ENCODE measurements around the gene SLC35C1.
"Not testable (repeated sequence)": the region's sequence is repeated elsewhere in the genome, so short reads cannot be mapped to it uniquely, and the experiment has no call there.

Gene SLC35C1

GRCh38 chr11:45788887-45789286, 16.1 kb upstream of the SLC35C1 start:
- DNase-seq (ENCODE audit: low read depth) = no peak

GRCh38 chr11:45791524-45791923, 13.4 kb upstream of the SLC35C1 start:
- DNase-seq (ENCODE audit: low read depth) = no peak

- DNase-seq (ENCODE audit: low read depth) = no peak
Measured at GRCh38 chr11:45794169-45794568, 10.8 kb upstream of the SLC35C1 start.

- DNase-seq (ENCODE audit: low read depth) = no peak
Measured at GRCh38 chr11:45795379-45795778, 9.6 kb upstream of the SLC35C1 start.

- DNase-seq (ENCODE audit: low read depth) = no peak
Measured at GRCh38 chr11:45796461-45796861, 8.5 kb upstream of the SLC35C1 start.

- DNase-seq (ENCODE audit: low read depth) = peak; percentile 85
Measured at GRCh38 chr11:45798793-45799441, 6.0 kb upstream of the SLC35C1 start.

GRCh38 chr11:45799562-45799961, 5.4 kb upstream of the SLC35C1 start:
- DNase-seq (ENCODE audit: low read depth) = no peak

- DNase-seq (ENCODE audit: low read depth) = no peak
Measured at GRCh38 chr11:45800261-45800660, 4.7 kb upstream of the SLC35C1 start.

GRCh38 chr11:45801723-45802315, 3.1 kb upstream of the SLC35C1 start:
- DNase-seq (ENCODE audit: low read depth) = peak; percentile 51

GRCh38 chr11:45802531-45803317, 2.2 kb upstream of the SLC35C1 start:
- DNase-seq (ENCODE audit: low read depth) = no peak

GRCh38 chr11:45803971-45804760, 783 bp upstream of the SLC35C1 start:
- DNase-seq (ENCODE audit: low read depth) = peak; percentile 54

GRCh38 chr11:45805305-45806071, 539 bp downstream of the SLC35C1 start:
- DNase-seq (ENCODE audit: low read depth) = peak; percentile 86

- no peak for DNase-seq (ENCODE audit: low read depth)
Measured at GRCh38 chr11:45806072-45806933, 1.4 kb downstream of the SLC35C1 start.

- no peak for DNase-seq (ENCODE audit: low read depth)
Measured at GRCh38 chr11:45806937-45807791, 2.2 kb downstream of the SLC35C1 start.

- no peak for DNase-seq (ENCODE audit: low read depth)
Measured at GRCh38 chr11:45807792-45808238, 2.9 kb downstream of the SLC35C1 start.

GRCh38 chr11:45808427-45808826, 3.5 kb downstream of the SLC35C1 start:
- not testable (repeated sequence) for DNase-seq (ENCODE audit: low read depth)

- no peak for DNase-seq (ENCODE audit: low read depth)
Measured at GRCh38 chr11:45809456-45810395, 4.8 kb downstream of the SLC35C1 start.

- no peak for DNase-seq (ENCODE audit: low read depth)
Measured at GRCh38 chr11:45810431-45811108, 5.6 kb downstream of the SLC35C1 start.
